Thyroid gland (tissue), 4 donors: ENCODE results near the gene PLXNC1. TPM values are rescaled to one million over a fixed set of nuclear protein-coding genes. Genes with fewer than 3 reads are reported as not detected.

ENCODE experiments used
- DNase-seq, 2 donors: peaks; one replicate each; pipeline ENCODE4 v3.0.0-alpha.2; 2019
- H3K27ac ChIP-seq, 3 donors: fragments of 200-600 bp; sonication (generic); 1 replicate in 2 of 3; 2 replicates in 1 of 3; pipeline ENCODE4 v1.5.1; 2016 to 2019; ENCODE audit warnings: mild to moderate bottlenecking in 1 of 3, moderate library complexity in 1 of 3
- H3K27me3 ChIP-seq: fragments of 200-600 bp; sonication (generic); one replicate; pipeline ENCODE4 v1.5.1; 2019
- H3K36me3 ChIP-seq, 2 donors: fragments of 200-600 bp; sonication (generic); one replicate each; pipeline ENCODE4 v1.5.1; 2016 to 2019
- H3K4me1 ChIP-seq, 2 donors: fragments of 200-600 bp; sonication (generic); one replicate each; pipeline ENCODE4 v1.5.1; 2017 to 2019
- H3K4me3 ChIP-seq, 3 donors: fragments of 200-600 bp; sonication (generic); replicated peaks in 1 of 3; 1 replicate in 2 of 3; 2 replicates in 1 of 3; pipeline ENCODE4 v1.5.1; 2016; ENCODE audit warnings: mild to moderate bottlenecking in 1 of 3
- H3K9me3 ChIP-seq: fragments of 200-600 bp; sonication (generic); one replicate; pipeline ENCODE4 v1.5.1; 2017
- CTCF ChIP-seq, 6 experiments: fragments of 200-600 bp in 3 of 6; fragments of 450-650 bp in 3 of 6; sonication (generic) in 3 of 6; IDR thresholded peaks; one replicate each; pipeline ENCODE4 v1.5.1; 2016 to 2019; ENCODE audit warnings: antibody characterized with exemption in 6 of 6, mild to moderate bottlenecking in 2 of 6, inconsistent platforms in 1 of 6, moderate library complexity in 1 of 6
- POLR2A ChIP-seq, 2 donors: fragments of 450-650 bp; IDR thresholded peaks; one replicate each; pipeline ENCODE4 v1.6.1; 2017; ENCODE audit warnings: antibody characterized with exemption in 2 of 2, mild to moderate bottlenecking in 2 of 2, moderate library complexity in 1 of 2
- WGBS, 2 donors: methylation state at CpG; one replicate each; pipeline ENCODE4 v1.1.5; 2017; 5-methylcytosine and 5-hydroxymethylcytosine counted together
- intact Hi-C: fragments of 100-400 bp; cut with DNase I; formaldehyde crosslinking; loops from one replicate; pipeline ENCODE4 v1.15.1; 2023
- total RNA-seq, 4 donors: library from RNA; depleted of rRNA; stranded (reverse); fragments of >200 nt; gene quantifications; one replicate each; pipeline ENCODE4 v1.2.3, GENCODE V29; 2016

Gene PLXNC1
- total RNA-seq, 4 donors from 2014 or later: 4.5 to 7.2 (median 5.1) TPM

- intact Hi-C loops: no loop called here
- peaks cover 15 to 17% of the 10 kb centered on the region in 2 donors for H3K4me1 ChIP-seq
- no peaks in the 10 kb centered on the region for H3K9me3 ChIP-seq
- H3K27ac ChIP-seq: no peak overlapping the region
- H3K36me3 ChIP-seq: no peaks in the 10 kb centered on the region
- H3K27me3 ChIP-seq: no peaks in the 10 kb centered on the region
- WGBS, 2 donors: 16 to 26% methylated on average over 21 to 22 of the region's 33 CpGs
- no peak for TF ChIP-seq CTCF (IDR thresholded peaks at IDR 0.05)
- TF ChIP-seq POLR2A (IDR thresholded peaks at IDR 0.05): no peak
- peak overlapping the region in 2 of 3 donors; percentile 24 to 47 for H3K4me3 ChIP-seq
- peak; percentile 18 to 20 for DNase-seq
Observed at GRCh38 chr12:94150240-94151121, 2.1 kb downstream of the PLXNC1 start.

GRCh38 chr12:94151582-94151981, 3.2 kb downstream of the PLXNC1 start:
- Histone ChIP-seq H3K4me1 (peaks cover 15 to 17% of the 10 kb centered on the region in 2 donors), H3K4me3 (no peak overlapping the region), H3K36me3 (no peaks in the 10 kb centered on the region), H3K27me3 (no peaks in the 10 kb centered on the region), H3K9me3 (no peaks in the 10 kb centered on the region), H3K27ac (no peak overlapping the region)
- WGBS, 2 donors: 59 to 61% methylated on average over 8 of the region's 8 CpGs
- DNase-seq: no peak
- intact Hi-C loops: no loop called here
- no peak for TF ChIP-seq POLR2A (IDR thresholded peaks at IDR 0.05)
- TF ChIP-seq CTCF (IDR thresholded peaks at IDR 0.05): no peak

GRCh38 chr12:94152292-94153078, 4.1 kb downstream of the PLXNC1 start:
- intact Hi-C loops: no loop called here

GRCh38 chr12:94157181-94157580, 8.8 kb downstream of the PLXNC1 start:
- intact Hi-C loops: no loop called here

More at GRCh38 chr12:94152292-94153078, 4.1 kb downstream of the PLXNC1 start:
- H3K4me3 ChIP-seq: no peak overlapping the region
- no peaks in the 10 kb centered on the region for H3K27me3 ChIP-seq
- H3K27ac ChIP-seq: no peak overlapping the region
- 78 to 79% methylated on average over 5 of the region's 5 CpGs for WGBS, 2 donors
- peaks cover 15 to 17% of the 10 kb centered on the region in 2 donors for H3K4me1 ChIP-seq
- no peaks in the 10 kb centered on the region for H3K36me3 ChIP-seq
- no peak for TF ChIP-seq CTCF (IDR thresholded peaks at IDR 0.05)
- no peak for TF ChIP-seq POLR2A (IDR thresholded peaks at IDR 0.05)
- DNase-seq: no peak
- no peaks in the 10 kb centered on the region for H3K9me3 ChIP-seq

More at GRCh38 chr12:94157181-94157580, 8.8 kb downstream of the PLXNC1 start:
- Histone ChIP-seq H3K27me3 (no peaks in the 10 kb centered on the region), H3K4me3 (no peak overlapping the region), H3K36me3 (no peaks in the 10 kb centered on the region), H3K9me3 (no peaks in the 10 kb centered on the region), H3K27ac (no peak overlapping the region), H3K4me1 (peaks cover 0 to 8% of the 10 kb centered on the region in 2 donors)
- WGBS, 2 donors: 91 to 95% methylated on average over 3 of the region's 3 CpGs
- DNase-seq: no peak
- TF ChIP-seq CTCF (IDR thresholded peaks at IDR 0.05) (no peak), POLR2A (IDR thresholded peaks at IDR 0.05) (no peak)
